GM12878 (cell line): ENCODE data around the gene SLU7.

ENCODE experiments used
- ASH2L ChIP-seq: fragments of 300-600, 200-600 bp; sonication (generic); IDR thresholded peaks from 2 replicates; pipeline ENCODE4 v1.6.1; 2017; ENCODE audit warnings: low read depth, mild to moderate bottlenecking, borderline replicate concordance
- CREB1 ChIP-seq: IDR thresholded peaks from 2 replicates; pipeline ENCODE4 v1.6.1; 2012; ENCODE audit warnings: low read depth, mild to moderate bottlenecking, inconsistent platforms
- CTCF ChIP-seq, 3 experiments: IDR thresholded peaks in 2 of 3; conservative IDR thresholded peaks in 1 of 3; 2 replicates each; pipeline ENCODE4 v1.5.1; 2011; ENCODE audit warnings: low read depth in 3 of 3, low read length in 3 of 3, mild to moderate bottlenecking in 3 of 3, control low read depth in 2 of 3, moderate library complexity in 2 of 3, inconsistent platforms in 1 of 3, mixed read lengths in 1 of 3; ENCODE audit not compliant: control insufficient read depth in 2 of 3, insufficient read depth in 1 of 3; ENCODE audit errors: extremely low read depth in 1 of 3
- E2F4 ChIP-seq: IDR thresholded peaks from 2 replicates; pipeline ENCODE4 v1.6.1; 2012; ENCODE audit warnings: low read depth, low read length, improper control_type of control experiment
- EZH2 ChIP-seq: IDR thresholded peaks from 2 replicates; pipeline ENCODE4 v1.6.1; 2012; ENCODE audit warnings: low read depth, mild to moderate bottlenecking, control low read depth, inconsistent platforms, low read length, borderline replicate concordance; ENCODE audit not compliant: control insufficient read depth
- FOXK2 ChIP-seq: fragments of 450-650 bp; IDR thresholded peaks from 2 replicates; pipeline ENCODE4 v1.6.1; 2017; ENCODE audit warnings: mild to moderate bottlenecking, moderate library complexity
- MTA3 ChIP-seq: IDR thresholded peaks from 2 replicates; pipeline ENCODE4 v1.6.1; 2012; ENCODE audit warnings: low read length, inconsistent platforms, borderline replicate concordance
- MYC ChIP-seq: IDR thresholded peaks from 2 replicates; pipeline ENCODE4 v1.6.1; 2011; ENCODE audit warnings: mild to moderate bottlenecking, low read length, moderate library complexity, inconsistent platforms; ENCODE audit not compliant: insufficient read depth, insufficient replicate concordance, insufficient read length, severe bottlenecking
- NBN ChIP-seq: fragments of 450-650 bp; IDR thresholded peaks from 2 replicates; pipeline ENCODE4 v1.6.1; 2016
- PKNOX1 ChIP-seq: fragments of 450-650 bp; IDR thresholded peaks from 2 replicates; pipeline ENCODE4 v1.6.1; 2016; ENCODE audit warnings: mild to moderate bottlenecking
- POLR2A ChIP-seq: IDR thresholded peaks from 2 replicates; pipeline ENCODE4 v1.6.1; 2011; ENCODE audit warnings: low read depth, mild to moderate bottlenecking, low read length
- POLR2AphosphoS2 ChIP-seq: IDR thresholded peaks from 2 replicates; pipeline ENCODE4 v1.6.1; 2011; ENCODE audit warnings: low read depth, mild to moderate bottlenecking, low read length, improper control_type of control experiment, moderate library complexity
- POLR2AphosphoS5 ChIP-seq: IDR thresholded peaks from 2 replicates; pipeline ENCODE4 v1.6.1; 2011; ENCODE audit warnings: mild to moderate bottlenecking, low read length, inconsistent platforms
- TAF1 ChIP-seq: IDR thresholded peaks from 2 replicates; pipeline ENCODE4 v1.6.1; 2011; ENCODE audit warnings: mild to moderate bottlenecking, low read depth, low read length, borderline replicate concordance

GRCh38 chr5:160441311-160441781 is 22.5 kb upstream of the SLU7 start:
- TF ChIP-seq POLR2AphosphoS2 (no peak), E2F4 (no peak), CTCF (IDR thresholded peaks at IDR 0.05 in 2 of 3, conservative IDR thresholded peaks at IDR 0.05 in 1 of 3; ENCODE audit: control insufficient read depth in 2 of 3, extremely low read depth in 1 of 3, insufficient read depth in 1 of 3, low read depth in 3 of 3, low read length in 3 of 3) (no peak), EZH2 (no peak), ASH2L (no peak), FOXK2 (no peak), NBN (no peak; the same call in 1 of the 2 replicates), POLR2A (no peak), TAF1 (no peak), MYC (no peak), POLR2AphosphoS5 (0 out of 2 replicates have a peak, but pooled peaks have one; percentile 34), PKNOX1 (no peak), CREB1 (no peak), MTA3 (0 out of 2 replicates have a peak, but pooled peaks have one; percentile 31)
